ENCODE results near the gene SLC35E1.
"Not testable (repeated sequence)": the region's sequence is repeated elsewhere in the genome, so short reads cannot be mapped to it uniquely, and the experiment has no call there.

SLC35E1 gene

DNA sequence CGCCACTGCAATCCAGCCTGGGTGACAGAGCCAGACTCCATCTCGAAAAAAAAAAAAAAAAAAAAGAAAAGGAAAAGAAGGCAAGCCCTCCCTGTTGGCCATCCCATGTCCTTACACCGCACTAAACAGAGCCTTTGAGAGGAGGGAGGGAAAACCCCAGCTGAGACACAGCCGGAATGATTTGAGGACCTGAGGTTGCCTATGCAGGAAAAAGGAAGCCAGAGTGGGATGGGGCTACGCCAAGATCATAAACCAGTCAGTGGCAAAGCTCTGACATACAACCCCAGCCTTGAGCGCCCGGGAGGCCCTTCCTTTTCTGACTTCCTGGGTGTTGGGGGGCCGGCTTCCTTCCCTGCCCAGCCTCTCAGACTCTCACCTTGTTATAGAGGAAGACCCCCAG lies 17.4 kb downstream of the SLC35E1 start:
- no peak overlapping the region for H3K4me3 ChIP-seq (replicated peaks in 1 of 2; ENCODE audit: low read depth in 2 of 2, low read length in 2 of 2)
- TF ChIP-seq, protein P1, sequence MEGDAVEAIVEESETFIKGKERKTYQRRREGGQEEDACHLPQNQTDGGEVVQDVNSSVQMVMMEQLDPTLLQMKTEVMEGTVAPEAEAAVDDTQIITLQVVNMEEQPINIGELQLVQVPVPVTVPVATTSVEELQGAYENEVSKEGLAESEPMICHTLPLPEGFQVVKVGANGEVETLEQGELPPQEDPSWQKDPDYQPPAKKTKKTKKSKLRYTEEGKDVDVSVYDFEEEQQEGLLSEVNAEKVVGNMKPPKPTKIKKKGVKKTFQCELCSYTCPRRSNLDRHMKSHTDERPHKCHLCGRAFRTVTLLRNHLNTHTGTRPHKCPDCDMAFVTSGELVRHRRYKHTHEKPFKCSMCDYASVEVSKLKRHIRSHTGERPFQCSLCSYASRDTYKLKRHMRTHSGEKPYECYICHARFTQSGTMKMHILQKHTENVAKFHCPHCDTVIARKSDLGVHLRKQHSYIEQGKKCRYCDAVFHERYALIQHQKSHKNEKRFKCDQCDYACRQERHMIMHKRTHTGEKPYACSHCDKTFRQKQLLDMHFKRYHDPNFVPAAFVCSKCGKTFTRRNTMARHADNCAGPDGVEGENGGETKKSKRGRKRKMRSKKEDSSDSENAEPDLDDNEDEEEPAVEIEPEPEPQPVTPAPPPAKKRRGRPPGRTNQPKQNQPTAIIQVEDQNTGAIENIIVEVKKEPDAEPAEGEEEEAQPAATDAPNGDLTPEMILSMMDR (IDR thresholded peaks at IDR 0.05; ENCODE audit: low read depth, low read length): no peak
- no peak for DNase-seq (ENCODE audit: low read depth in 2 of 2)

DNA sequence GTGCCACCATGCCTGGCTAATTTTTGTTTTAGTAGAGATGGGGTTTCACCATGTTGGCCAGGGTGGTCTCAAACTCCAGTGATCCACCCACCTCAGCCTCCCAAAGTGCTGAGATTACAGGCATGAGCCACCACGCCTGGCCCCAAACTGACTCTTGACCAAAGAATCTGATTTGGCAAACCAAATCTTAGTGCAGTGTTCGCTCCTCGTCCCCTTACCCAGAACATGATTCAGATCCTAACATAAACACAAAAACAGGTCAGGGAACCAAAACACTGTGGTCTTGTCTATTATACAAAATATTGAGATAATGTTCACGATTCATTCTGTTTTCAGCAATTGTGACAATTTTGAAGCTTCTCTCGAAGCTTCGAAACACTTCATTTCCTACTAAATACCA lies 20.3 kb downstream of the SLC35E1 start:
- DNase-seq (ENCODE audit: low read depth in 2 of 2); H3K4me3 ChIP-seq (replicated peaks in 1 of 2; ENCODE audit: low read depth in 2 of 2, low read length in 2 of 2): not testable (repeated sequence)

DNA sequence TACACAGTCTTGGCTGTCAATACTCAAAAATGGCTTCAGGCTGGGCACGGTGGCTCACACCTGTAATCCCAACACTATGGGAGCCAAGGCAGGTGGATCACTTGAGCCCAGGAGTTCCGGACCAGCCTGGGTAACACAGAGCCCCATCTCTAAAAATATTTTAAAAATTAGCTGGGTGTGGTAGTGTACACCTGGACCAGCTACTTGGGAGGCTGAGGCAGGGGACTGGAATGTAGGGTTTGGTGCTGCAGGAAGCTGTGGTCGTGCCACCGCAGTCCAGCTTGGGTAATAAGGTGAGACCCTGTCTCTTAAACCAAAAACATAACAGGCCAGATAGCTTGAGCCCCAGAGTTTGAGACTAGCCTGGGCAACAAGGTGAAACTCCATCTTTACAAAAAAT lies 23.3 kb downstream of the SLC35E1 start:
- no peak for DNase-seq (ENCODE audit: low read depth in 2 of 2)
- TF ChIP-seq, protein P1 (IDR thresholded peaks at IDR 0.05; ENCODE audit: low read depth, low read length): no peak
- H3K4me3 ChIP-seq (replicated peaks in 1 of 2; ENCODE audit: low read depth in 2 of 2, low read length in 2 of 2): no peak overlapping the region

DNA sequence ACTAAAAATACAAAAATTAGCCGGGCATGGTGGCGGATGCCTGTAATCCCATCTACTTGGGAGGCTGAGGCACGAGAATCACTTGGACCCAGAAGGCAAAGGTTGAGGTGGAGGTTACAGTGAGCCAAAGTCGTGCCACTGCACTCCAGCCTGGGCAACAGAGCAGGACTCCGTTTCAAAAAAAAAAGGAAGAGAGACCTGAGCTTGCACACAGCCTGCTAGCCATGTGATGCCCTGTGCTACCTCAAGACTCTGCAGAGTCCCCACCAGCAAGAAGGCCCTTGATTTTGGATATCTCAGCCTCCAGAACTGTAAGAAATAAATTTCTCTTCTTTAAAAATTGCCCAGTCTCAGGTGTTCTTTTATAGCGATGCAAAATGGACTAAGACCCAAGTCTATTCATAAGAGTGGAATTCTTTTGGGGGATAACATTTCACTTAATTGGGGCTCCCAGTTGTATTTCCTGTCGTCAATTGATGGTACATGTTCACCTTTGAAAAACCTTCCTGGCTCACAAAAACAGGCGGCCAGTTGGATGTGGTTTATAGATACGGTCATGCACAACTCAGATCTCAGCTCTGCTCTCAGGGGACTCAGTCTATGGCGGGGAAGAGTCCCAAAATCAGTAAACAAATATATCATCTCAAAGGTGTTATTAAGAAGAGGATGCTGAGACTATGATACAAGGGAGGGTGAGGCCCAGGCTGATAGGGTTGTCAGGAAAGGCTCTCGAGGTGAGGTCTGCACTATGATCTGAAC lies 27.6 kb downstream of the SLC35E1 start:
- no peak for DNase-seq (ENCODE audit: low read depth in 2 of 2)
- H3K4me3 ChIP-seq (replicated peaks in 1 of 2; ENCODE audit: low read depth in 2 of 2, low read length in 2 of 2): no peak overlapping the region
- TF ChIP-seq, protein P1 (IDR thresholded peaks at IDR 0.05; ENCODE audit: low read depth, low read length): no peak

DNA sequence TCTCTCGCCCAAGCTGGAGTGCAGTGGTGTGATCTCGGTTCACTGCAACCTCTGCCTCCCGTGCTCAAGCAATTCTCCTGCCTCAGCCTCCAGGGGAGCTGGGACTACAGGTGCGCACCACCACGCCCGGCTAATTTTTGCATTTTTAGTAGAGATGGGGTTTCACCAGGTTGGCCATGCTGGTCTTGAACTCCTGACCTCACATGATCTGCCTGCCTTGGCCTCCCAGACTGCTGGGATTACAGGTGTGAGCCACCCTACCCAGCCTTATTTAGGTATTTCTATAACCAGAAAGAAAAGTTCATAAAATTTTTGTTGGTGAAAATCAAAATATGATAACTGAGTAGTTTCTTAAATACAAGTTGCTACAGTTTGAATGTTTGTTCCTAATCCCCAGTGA lies 28.5 kb downstream of the SLC35E1 start:
- not testable (repeated sequence) for DNase-seq (ENCODE audit: low read depth in 2 of 2); H3K4me3 ChIP-seq (replicated peaks in 1 of 2; ENCODE audit: low read depth in 2 of 2, low read length in 2 of 2)

DNA sequence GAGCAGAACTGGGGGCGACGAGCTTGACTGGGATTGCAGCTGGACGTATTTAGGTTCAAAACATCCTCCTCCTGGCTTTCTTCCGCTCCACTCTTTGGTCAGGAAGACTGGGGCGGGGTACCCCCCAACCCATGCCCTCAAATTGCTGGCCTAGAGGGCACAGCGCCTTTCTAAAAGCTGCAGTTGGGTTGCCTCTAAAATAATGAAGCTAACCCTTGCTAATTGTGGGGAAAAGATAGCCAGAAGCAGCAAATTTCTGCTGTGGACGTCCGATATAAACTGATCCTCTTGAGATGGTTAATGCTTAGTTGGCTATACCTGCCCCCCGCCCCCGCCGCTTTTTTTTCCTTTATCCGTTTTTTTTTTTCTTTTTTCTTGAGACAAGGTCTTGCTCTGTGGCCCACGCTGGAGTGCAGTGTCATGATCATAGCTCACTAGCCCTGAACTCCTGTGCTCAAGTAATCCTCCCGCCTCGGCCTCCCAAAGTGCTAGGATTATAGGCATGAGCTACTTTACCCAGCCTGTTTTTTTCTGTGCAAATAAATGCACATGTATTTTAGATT lies 29.2 kb downstream of the SLC35E1 start:
- TF ChIP-seq, protein P1 (IDR thresholded peaks at IDR 0.05; ENCODE audit: low read depth, low read length): no peak
- peak overlapping the region; percentile 95 to 97 for H3K4me3 ChIP-seq (replicated peaks in 1 of 2; ENCODE audit: low read depth in 2 of 2, low read length in 2 of 2)
- peak in 1 of 2 donors; percentile 29 for DNase-seq (ENCODE audit: low read depth in 2 of 2)

DNA sequence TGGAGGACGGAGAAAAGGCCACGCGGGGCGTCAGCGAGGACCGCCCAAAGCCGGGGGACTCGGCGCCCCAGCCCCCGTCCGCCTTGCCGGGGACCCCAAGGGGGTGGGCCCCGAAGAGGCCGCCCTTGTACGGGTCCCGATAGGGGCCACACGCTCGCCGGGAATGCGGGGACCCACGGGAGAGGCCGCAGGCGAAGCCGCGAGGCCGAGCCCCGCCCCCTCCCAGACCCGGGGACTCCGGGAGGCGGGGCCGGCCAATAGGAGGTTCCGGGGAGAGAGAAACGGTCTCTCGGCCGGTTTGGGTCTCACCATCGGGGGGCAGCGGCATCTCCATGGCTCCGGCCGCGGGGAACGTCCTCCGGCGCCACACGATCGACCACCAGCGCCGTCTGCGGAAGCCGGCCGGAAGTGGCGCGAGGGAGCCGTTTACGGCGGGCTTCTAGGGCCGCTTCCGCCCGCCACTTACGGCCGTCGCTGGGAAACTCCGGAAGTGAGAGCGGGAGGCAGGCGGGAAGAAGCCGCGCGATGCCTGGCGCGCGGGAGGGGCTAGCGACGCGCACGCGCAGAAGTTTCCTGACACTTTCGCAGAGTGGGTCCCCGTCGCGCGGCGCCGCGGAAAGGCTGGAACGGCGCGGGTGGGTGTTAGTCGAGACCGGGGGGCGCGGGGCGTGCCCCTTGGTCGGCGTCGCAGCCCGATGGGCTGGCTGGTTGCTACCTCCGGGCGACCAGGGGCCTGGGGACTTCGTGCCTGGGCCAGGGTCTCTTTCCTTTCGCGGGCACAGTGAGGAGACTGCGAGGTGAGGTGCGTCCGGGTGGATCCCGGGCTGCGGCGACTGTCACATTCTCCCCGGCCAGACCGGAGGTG lies 29.9 kb downstream of the SLC35E1 start, which contains the start of gene CHERP:
Gene CHERP, minus strand, starts transcription at position 393 of the 865 bp plus-strand sequence. Its CDS starts 59 bp downstream, at position 334.
- H3K4me3 ChIP-seq (replicated peaks in 1 of 2; ENCODE audit: low read depth in 2 of 2, low read length in 2 of 2): peak within 1 kb of the TSS; percentile 95 to 97
- TF ChIP-seq, protein P1 (IDR thresholded peaks at IDR 0.05; ENCODE audit: low read depth, low read length): no peak
- peak; percentile 92 to 95 for DNase-seq (ENCODE audit: low read depth in 2 of 2)

Data from cardiac fibroblast (primary cell).